Activated CD4-positive, alpha-beta T cell treated with anti-CD3 and anti-CD28 coated beads for 36 hours (primary cell): ENCODE results near the gene SREK1IP1. TPM values are rescaled to one million over a fixed set of nuclear protein-coding genes. Genes with fewer than 3 reads are reported as not detected.

Source experiments
- ATAC-seq: fragments of 200-7000 bp; cut with Tn5 transposase; one replicate; pipeline ENCODE4 v1.10.0; 2021; ENCODE audit warnings: mild to moderate bottlenecking, moderate library complexity
- CTCF ChIA-PET: fragments of 350-600 bp; sonication (Branson Sonifier 250); formaldehyde crosslinking; loops from one replicate; lab custom pipeline; 2021; ENCODE audit warnings: antibody characterized with exemption; lab: Charles Lee
- POLR2A ChIA-PET: fragments of 350-600 bp; sonication (Branson Sonifier 250); formaldehyde crosslinking; loops from one replicate; lab custom pipeline; 2021; ENCODE audit warnings: antibody characterized with exemption, inconsistent platforms; lab: Charles Lee
- DNase-seq: peaks from one replicate; pipeline ENCODE4 v3.0.0-alpha.2; 2020
- H3K27ac Mint-ChIP-seq: one replicate; pipeline ENCODE4 v1.8.0; 2021; ENCODE audit warnings: mixed read lengths
- H3K27me3 Mint-ChIP-seq: one replicate; pipeline ENCODE4 v1.8.0; 2021; ENCODE audit warnings: mixed read lengths
- H3K36me3 Mint-ChIP-seq: one replicate; pipeline ENCODE4 v1.8.0; 2021; ENCODE audit warnings: low read depth, mixed read lengths
- H3K4me1 Mint-ChIP-seq: one replicate; pipeline ENCODE4 v1.8.0; 2021; ENCODE audit warnings: mixed read lengths
- H3K4me3 Mint-ChIP-seq: one replicate; pipeline ENCODE4 v1.8.0; 2021; ENCODE audit warnings: mild to moderate bottlenecking, moderate library complexity, mixed read lengths
- H3K9me3 Mint-ChIP-seq: one replicate; pipeline ENCODE4 v1.8.0; 2021; ENCODE audit warnings: low read depth, mixed read lengths
- intact Hi-C, 2 experiments: fragments of 100-400 bp; cut with DNase I in 1 of 2; cut with micrococcal nuclease in 1 of 2; formaldehyde crosslinking; loops; one replicate each; pipeline versions ENCODE4 v1.14.2 to v1.15.1; 2022 to 2024; cut with DNase I, micrococcal nuclease
- total RNA-seq, 2 experiments: library from RNA; stranded (reverse); gene quantifications; one replicate each; pipeline ENCODE4 v1.2.3, GENCODE V29; 2021

Gene SREK1IP1
- total RNA-seq, 2 experiments from 2014 or later = 27.8 TPM

DNA sequence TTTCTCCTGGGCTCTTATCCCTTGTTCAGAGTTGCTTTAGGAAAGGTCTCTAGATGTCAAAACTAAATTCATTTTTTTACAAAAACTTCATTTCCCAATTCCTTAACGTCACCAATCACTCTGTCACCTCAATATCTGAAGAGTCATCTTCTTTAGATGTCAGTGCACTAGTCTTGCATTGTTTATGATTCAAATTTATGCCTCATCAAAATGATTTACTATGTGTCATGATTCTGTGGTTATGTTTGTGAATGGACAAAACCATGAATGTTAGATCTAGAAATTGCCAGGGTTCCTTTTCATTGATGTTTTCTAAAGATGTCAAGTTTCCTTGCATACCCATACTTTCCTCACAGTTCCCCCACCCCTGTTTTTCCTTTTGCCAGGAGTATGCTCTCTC is 21.7 kb upstream of the SREK1IP1 start:
- intact Hi-C loops = no loop called here
- peak; percentile 33 for ATAC-seq
- CTCF ChIA-PET = no interaction called here
- no peak for DNase-seq
- Mint-ChIP-seq H3K27ac (no peak overlapping the region), H3K4me3 (no peak overlapping the region), H3K4me1 (peaks cover 6% of the 10 kb centered on the region), H3K27me3 (no peaks in the 10 kb centered on the region), H3K36me3 (peaks cover 23% of the 10 kb centered on the region), H3K9me3 (no peaks in the 10 kb centered on the region)
- POLR2A ChIA-PET = no interaction called here

GRCh38 chr5:64789457-64789856 is 21.0 kb upstream of the SREK1IP1 start:
- ATAC-seq (no peak), DNase-seq (no peak)
- POLR2A ChIA-PET = no interaction called here
- peaks cover 6% of the 10 kb centered on the region for H3K4me1 Mint-ChIP-seq
- peaks cover 23% of the 10 kb centered on the region for H3K36me3 Mint-ChIP-seq
- no peak overlapping the region for H3K4me3 Mint-ChIP-seq
- CTCF ChIA-PET = interaction anchor here (1.1 kb wide), 1 partner anchor 8 kb away, joined by 5 read pairs; no protein-coding TSS in a partner anchor
- no peak overlapping the region for H3K27ac Mint-ChIP-seq
- no peaks in the 10 kb centered on the region for H3K27me3 Mint-ChIP-seq
- H3K9me3 Mint-ChIP-seq = no peaks in the 10 kb centered on the region
- intact Hi-C loops = loop anchor here in 1 of 2 experiments (10.0 kb wide), 2 partner anchors 715 to 1385 kb away; no protein-coding TSS in a partner anchor

GRCh38 chr5:64788156-64788555 is 19.7 kb upstream of the SREK1IP1 start:
- H3K4me1 Mint-ChIP-seq = peaks cover 6% of the 10 kb centered on the region
- DNase-seq (no peak), ATAC-seq (no peak)
- H3K27ac Mint-ChIP-seq = no peak overlapping the region
- intact Hi-C loops = loop anchor here in 1 of 2 experiments (10.0 kb wide), 2 partner anchors 713 to 1383 kb away; no protein-coding TSS in a partner anchor
- no peaks in the 10 kb centered on the region for H3K9me3 Mint-ChIP-seq
- H3K4me3 Mint-ChIP-seq = no peak overlapping the region
- ChIA-PET CTCF (interaction anchor here (1.1 to 1.4 kb wide), 2 partner anchors 9 to 152 kb away, joined by 5 to 8 read pairs; no protein-coding TSS in a partner anchor), POLR2A (interaction anchor here (0.6 kb wide), 1 partner anchor 776 kb away, joined by 3 read pairs; no protein-coding TSS in a partner anchor)
- H3K36me3 Mint-ChIP-seq = peaks cover 24% of the 10 kb centered on the region
- H3K27me3 Mint-ChIP-seq = no peaks in the 10 kb centered on the region

- no peak for DNase-seq
- Mint-ChIP-seq H3K36me3 (peaks cover 13% of the 10 kb centered on the region), H3K27ac (no peak overlapping the region), H3K4me1 (peaks cover 6% of the 10 kb centered on the region), H3K27me3 (no peaks in the 10 kb centered on the region), H3K9me3 (no peaks in the 10 kb centered on the region), H3K4me3 (no peak overlapping the region)
- ATAC-seq = no peak
- ChIA-PET POLR2A (no interaction called here), CTCF (interaction anchor here (0.7 to 1.4 kb wide), 5 partner anchors 11 to 696 kb away, joined by 3 to 5 read pairs (median 3); partner anchors contain the start of gene ADAMTS6)
- intact Hi-C loops = loop anchor here in 1 of 2 experiments (10.0 kb wide), 2 partner anchors 712 to 1382 kb away; no protein-coding TSS in a partner anchor
Observed at GRCh38 chr5:64786372-64786771, 17.9 kb upstream of the SREK1IP1 start.

GRCh38 chr5:64784451-64785025 is 16.0 kb upstream of the SREK1IP1 start:
- intact Hi-C loops = loop anchor here (1.0 to 10.0 kb wide), 3 partner anchors 149 to 1380 kb away; no protein-coding TSS in a partner anchor
- H3K9me3 Mint-ChIP-seq = no peaks in the 10 kb centered on the region
- H3K36me3 Mint-ChIP-seq = peaks cover 11% of the 10 kb centered on the region
- peak; percentile 77 for ATAC-seq
- H3K27ac Mint-ChIP-seq = no peak overlapping the region
- H3K27me3 Mint-ChIP-seq = no peaks in the 10 kb centered on the region
- H3K4me3 Mint-ChIP-seq = no peak overlapping the region
- POLR2A ChIA-PET = no interaction called here
- CTCF ChIA-PET = interaction anchor here (0.6 to 4.4 kb wide), 16 partner anchors 9 to 741 kb away, joined by 3 to 67 read pairs (median 4); no protein-coding TSS in a partner anchor
- peak; percentile 85 for DNase-seq
- H3K4me1 Mint-ChIP-seq = peaks cover 6% of the 10 kb centered on the region

DNA sequence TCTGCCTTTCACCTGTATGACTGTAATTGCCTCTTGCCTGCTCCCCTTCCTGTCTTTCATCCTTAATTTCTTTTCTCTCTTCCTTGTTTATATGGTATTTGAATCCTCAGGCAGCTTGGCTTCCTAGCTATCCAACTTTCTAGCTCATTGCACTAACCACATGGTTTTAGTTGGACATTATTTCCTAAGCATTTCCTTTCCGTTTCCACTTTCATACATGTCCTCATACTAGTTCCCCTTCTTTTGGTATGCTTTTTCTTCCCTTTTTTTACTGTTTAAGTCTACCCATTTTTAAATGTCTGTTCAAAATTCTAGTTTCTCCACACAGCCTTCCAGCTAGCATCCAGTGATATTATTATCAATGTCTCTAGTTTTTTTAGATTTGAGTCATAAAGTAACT is 6.8 kb upstream of the SREK1IP1 start:
- intact Hi-C loops = loop anchor here in 1 of 2 experiments (2.0 kb wide), 1 partner anchor 34 kb away; no protein-coding TSS in a partner anchor
- no peak overlapping the region for H3K4me3 Mint-ChIP-seq
- no peaks in the 10 kb centered on the region for H3K27me3 Mint-ChIP-seq
- H3K4me1 Mint-ChIP-seq = peaks cover 25% of the 10 kb centered on the region
- no peaks in the 10 kb centered on the region for H3K9me3 Mint-ChIP-seq
- ChIA-PET POLR2A (no interaction called here), CTCF (interaction anchor here (0.7 to 1.5 kb wide), 5 partner anchors 9 to 138 kb away, joined by 3 to 11 read pairs (median 4); no protein-coding TSS in a partner anchor)
- H3K36me3 Mint-ChIP-seq = peaks cover 15% of the 10 kb centered on the region
- no peak for DNase-seq
- no peak for ATAC-seq
- H3K27ac Mint-ChIP-seq = no peak overlapping the region

- ChIA-PET POLR2A (no interaction called here), CTCF (interaction anchor here (1.2 kb wide), 2 partner anchors 9 to 11 kb away, joined by 3 to 6 read pairs; no protein-coding TSS in a partner anchor)
- Mint-ChIP-seq H3K36me3 (peaks cover 13% of the 10 kb centered on the region), H3K4me1 (peaks cover 30% of the 10 kb centered on the region), H3K27me3 (no peaks in the 10 kb centered on the region), H3K4me3 (no peak overlapping the region), H3K9me3 (no peaks in the 10 kb centered on the region), H3K27ac (no peak overlapping the region)
- DNase-seq = no peak
- ATAC-seq = no peak
- intact Hi-C loops = no loop called here
Observed at GRCh38 chr5:64773533-64773932, 5.0 kb upstream of the SREK1IP1 start.

DNA sequence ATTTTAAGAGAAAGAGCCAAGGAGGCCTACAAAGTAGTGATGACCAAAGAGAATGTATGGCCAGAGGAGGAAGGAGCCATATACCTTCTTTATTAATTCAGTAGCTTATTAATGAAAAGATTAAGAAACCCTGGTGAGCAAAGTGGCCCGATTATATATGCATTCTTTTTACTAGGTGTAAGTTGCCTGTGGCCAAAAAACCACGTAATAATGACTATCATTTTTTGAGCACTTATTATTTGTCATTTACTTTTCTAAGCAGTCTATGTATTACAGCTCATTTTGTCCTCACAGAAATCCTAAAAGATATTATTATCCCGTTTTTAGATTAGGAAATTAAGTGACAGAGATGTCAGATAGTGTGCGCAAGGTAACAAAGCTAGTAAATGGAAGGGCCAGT is 3.2 kb upstream of the SREK1IP1 start:
- DNase-seq (no peak), ATAC-seq (no peak)
- Mint-ChIP-seq H3K36me3 (peaks cover 16% of the 10 kb centered on the region), H3K4me3 (no peak overlapping the region), H3K27me3 (no peaks in the 10 kb centered on the region), H3K9me3 (no peaks in the 10 kb centered on the region), H3K4me1 (peaks cover 33% of the 10 kb centered on the region), H3K27ac (no peak overlapping the region)
- CTCF ChIA-PET = interaction anchor here (1.0 kb wide), 1 partner anchor 12 kb away, joined by 7 read pairs; no protein-coding TSS in a partner anchor
- POLR2A ChIA-PET = no interaction called here
- intact Hi-C loops = no loop called here

- POLR2A ChIA-PET = no interaction called here
- H3K27me3 Mint-ChIP-seq = no peaks in the 10 kb centered on the region
- CTCF ChIA-PET = interaction anchor here (0.7 to 2.3 kb wide), 2 partner anchors 13 to 791 kb away, joined by 3 to 10 read pairs; no protein-coding TSS in a partner anchor
- H3K27ac Mint-ChIP-seq = no peak overlapping the region
- H3K9me3 Mint-ChIP-seq = no peaks in the 10 kb centered on the region
- peaks cover 42% of the 10 kb centered on the region for H3K4me1 Mint-ChIP-seq
- DNase-seq (no peak), ATAC-seq (no peak)
- H3K4me3 Mint-ChIP-seq = peak overlapping the region; percentile 91
- H3K36me3 Mint-ChIP-seq = peaks cover 13% of the 10 kb centered on the region
- intact Hi-C loops = loop anchor here (1.0 to 5.0 kb wide), 6 partner anchors 133 to 1372 kb away; partner anchors contain the start of genes ADAMTS6 (in 1 of the 2), CENPK (in 1 of the 2), PPWD1 (in 1 of the 2) and SHLD3 (in 1 of the 2)
Observed at GRCh38 chr5:64769855-64770254, 1.4 kb upstream of the SREK1IP1 start.

GRCh38 chr5:64767959-64768357 is 533 bp downstream of the SREK1IP1 start:
- ChIA-PET POLR2A (interaction anchor here (1.1 kb wide), 2 partner anchors 11 to 17 kb away, joined by 3 read pairs; no protein-coding TSS in a partner anchor), CTCF (interaction anchor here (0.5 to 2.3 kb wide), 8 partner anchors 9 to 1473 kb away, joined by 3 to 10 read pairs (median 4); no protein-coding TSS in a partner anchor)
- Mint-ChIP-seq H3K36me3 (peaks cover 16% of the 10 kb centered on the region), H3K27me3 (no peaks in the 10 kb centered on the region), H3K9me3 (no peaks in the 10 kb centered on the region), H3K4me1 (peaks cover 41% of the 10 kb centered on the region), H3K27ac (peak overlapping the region; percentile 95), H3K4me3 (peak overlapping the region; percentile 91)
- DNase-seq (peak; percentile 46), ATAC-seq (peak; percentile 22)
- intact Hi-C loops = loop anchor here (1.0 to 5.0 kb wide), 6 partner anchors 131 to 1374 kb away; partner anchors contain the start of genes ADAMTS6 (in 1 of the 2), CENPK (in 1 of the 2), PPWD1 (in 1 of the 2) and SHLD3 (in 1 of the 2)

DNA sequence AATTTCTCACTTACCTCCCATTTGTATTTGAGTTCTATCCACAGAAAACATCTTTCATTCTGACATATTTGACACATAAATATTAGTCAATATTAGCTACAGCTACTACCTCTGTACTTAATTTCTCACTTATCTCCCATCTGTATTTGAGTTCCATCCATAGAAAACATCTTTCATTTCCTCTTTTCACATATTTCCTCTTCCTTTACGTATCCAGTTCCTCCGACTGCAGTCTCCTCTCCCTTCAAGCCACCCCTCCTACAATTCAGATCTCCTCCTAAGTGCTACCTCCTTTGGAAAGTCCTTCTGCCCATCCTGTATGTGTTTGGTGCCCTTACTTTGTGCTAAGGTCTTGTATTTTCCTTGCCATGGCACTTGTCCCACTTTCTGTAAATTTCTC is 1.6 kb downstream of the SREK1IP1 start:
- Mint-ChIP-seq H3K9me3 (no peaks in the 10 kb centered on the region), H3K27me3 (no peaks in the 10 kb centered on the region), H3K4me3 (peak overlapping the region; percentile 91), H3K4me1 (peaks cover 39% of the 10 kb centered on the region), H3K36me3 (peaks cover 16% of the 10 kb centered on the region), H3K27ac (peak overlapping the region; percentile 0)
- DNase-seq (no peak), ATAC-seq (no peak)
- intact Hi-C loops = loop anchor here (5.0 kb wide), 4 partner anchors 130 to 1375 kb away; partner anchors contain the start of genes ADAMTS6 (in 1 of the 2), CENPK (in 1 of the 2), PPWD1 (in 1 of the 2) and SREK1 (in 1 of the 2)
- ChIA-PET CTCF (interaction anchor here (1.0 to 1.3 kb wide), 2 partner anchors 15 to 18 kb away, joined by 3 read pairs; no protein-coding TSS in a partner anchor), POLR2A (interaction anchor here (1.1 kb wide), 1 partner anchor 16 kb away, joined by 3 read pairs; no protein-coding TSS in a partner anchor)
